ENCODE data around the gene ATP10A.

ATP10A gene

GRCh38 chr15:25633862-25634261, 229.3 kb downstream of the ATP10A start:
- no peak for DNase-seq

GRCh38 chr15:25631971-25632370, 231.2 kb downstream of the ATP10A start:
- DNase-seq: no peak

Data from stimulated activated CD4-positive, alpha-beta T cell treated with anti-CD3 and anti-CD28 coated beads, Interleukin-2, amount 100 ng/mL, for 48 hours (primary cell).